Sciatic nerve (tissue), 2 donors: ENCODE measurements around the gene ANXA8L1. TPM values are rescaled to one million over a fixed set of nuclear protein-coding genes. Genes with fewer than 3 reads are reported as not detected.
A peak's percentile ranks its signal among the peaks of the same experiment; 100 is the strongest.
"Not testable (repeated sequence)": the region's sequence is repeated elsewhere in the genome, so short reads cannot be mapped to it uniquely, and the experiment has no call there.

ENCODE experiments used
- ATAC-seq: fragments of 200-7000 bp; cut with Tn5 transposase; one replicate; pipeline ENCODE4 v1.9.1; 2020; ENCODE audit warnings: mild to moderate bottlenecking, moderate library complexity
- DNase-seq: peaks from one replicate; pipeline ENCODE4 v3.0.0-alpha.2; 2020; ENCODE audit warnings: low spot score
- intact Hi-C: fragments of 100-400 bp; cut with DNase I; formaldehyde crosslinking; loops from one replicate; pipeline ENCODE4 v1.14.2; 2022
- total RNA-seq: library from RNA; stranded (reverse); fragmentation: NEBNext Ultra II Directional; extraction: Animal tissue kit (Norgen Biotek cat#: 25700); gene quantifications from one replicate; pipeline ENCODE4 v1.2.1, GENCODE V29; 2021
- donor health status: DM: no; HTN: no; CAD: no.
- donor health status: DM: no; HTN: no; CAD: no.

Gene ANXA8L1, protein sequence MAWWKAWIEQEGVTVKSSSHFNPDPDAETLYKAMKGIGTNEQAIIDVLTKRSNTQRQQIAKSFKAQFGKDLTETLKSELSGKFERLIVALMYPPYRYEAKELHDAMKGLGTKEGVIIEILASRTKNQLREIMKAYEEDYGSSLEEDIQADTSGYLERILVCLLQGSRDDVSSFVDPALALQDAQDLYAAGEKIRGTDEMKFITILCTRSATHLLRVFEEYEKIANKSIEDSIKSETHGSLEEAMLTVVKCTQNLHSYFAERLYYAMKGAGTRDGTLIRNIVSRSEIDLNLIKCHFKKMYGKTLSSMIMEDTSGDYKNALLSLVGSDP
- total RNA-seq = 0.31 TPM

DNA sequence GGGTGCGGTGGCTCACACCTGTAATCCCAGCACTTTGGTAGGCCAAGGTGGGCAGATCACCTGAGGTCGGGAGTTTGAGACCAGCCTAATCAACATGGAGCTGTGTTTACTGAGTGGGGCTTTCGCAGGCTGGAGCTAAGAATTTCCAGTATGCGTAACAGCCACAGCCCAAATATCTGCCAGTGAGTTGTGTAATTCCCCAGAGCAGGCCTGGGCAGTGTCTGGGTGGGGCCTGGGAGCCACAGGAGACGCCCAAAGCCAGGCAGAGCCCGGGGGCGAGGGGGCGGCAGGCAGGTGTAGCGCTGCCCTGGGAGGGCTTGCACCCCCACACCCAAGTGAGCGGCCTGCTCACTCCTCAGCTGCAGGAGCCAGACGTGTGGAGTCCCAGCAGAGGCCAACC, at the start of gene ANXA8L1:
TSS of gene ANXA8L1 (plus strand) at position 371 of the 400 bp plus-strand sequence. CDS start 76 bp downstream, outside the sequence.
- intact Hi-C loops, ATAC-seq, DNase-seq: not testable (repeated sequence)

DNA sequence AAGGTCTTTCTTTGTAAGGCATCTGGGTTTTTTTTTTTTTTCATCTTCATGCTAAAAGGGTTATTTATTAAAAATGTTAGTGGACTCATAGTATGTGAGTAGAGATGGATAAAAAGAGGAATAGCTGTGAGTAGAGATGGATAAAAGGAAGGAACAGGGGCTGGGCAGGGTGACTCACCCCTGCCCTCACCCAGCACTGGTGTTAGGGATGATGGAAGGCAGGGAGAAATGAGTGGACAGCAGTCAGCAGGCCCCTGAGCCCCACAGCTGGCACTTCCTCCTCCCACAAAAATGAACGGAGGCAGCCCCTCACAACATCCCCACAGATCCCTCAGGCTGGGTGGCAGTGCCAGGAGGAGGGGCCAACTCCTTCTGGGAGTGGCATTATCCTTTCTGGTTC, 49.5 kb upstream of the ANXA8L1 start:
- ATAC-seq = no peak
- intact Hi-C loops = no loop called here
- no peak for DNase-seq

DNA sequence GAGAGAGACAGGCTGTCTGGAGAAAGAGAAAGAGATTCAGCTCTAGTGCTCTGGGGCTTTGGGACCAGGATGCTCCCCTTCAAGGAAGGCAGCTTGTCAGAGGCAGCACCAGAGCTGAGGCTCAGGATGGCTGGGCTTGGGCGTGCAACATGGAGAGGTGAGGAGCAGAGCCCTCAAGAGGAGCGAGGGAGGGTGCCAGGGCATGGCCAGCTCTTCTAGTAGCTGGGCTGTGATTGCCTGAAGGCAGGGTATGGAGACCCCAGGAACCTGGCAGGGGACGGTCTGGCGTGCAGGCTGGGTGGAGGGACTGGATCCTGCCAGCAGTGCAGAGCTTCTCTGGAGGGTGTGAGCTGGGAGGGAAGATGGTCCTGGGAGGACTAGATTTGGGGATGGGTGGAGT, 48.6 kb upstream of the ANXA8L1 start:
- no peak for ATAC-seq
- no peak for DNase-seq
- intact Hi-C loops = no loop called here

DNA sequence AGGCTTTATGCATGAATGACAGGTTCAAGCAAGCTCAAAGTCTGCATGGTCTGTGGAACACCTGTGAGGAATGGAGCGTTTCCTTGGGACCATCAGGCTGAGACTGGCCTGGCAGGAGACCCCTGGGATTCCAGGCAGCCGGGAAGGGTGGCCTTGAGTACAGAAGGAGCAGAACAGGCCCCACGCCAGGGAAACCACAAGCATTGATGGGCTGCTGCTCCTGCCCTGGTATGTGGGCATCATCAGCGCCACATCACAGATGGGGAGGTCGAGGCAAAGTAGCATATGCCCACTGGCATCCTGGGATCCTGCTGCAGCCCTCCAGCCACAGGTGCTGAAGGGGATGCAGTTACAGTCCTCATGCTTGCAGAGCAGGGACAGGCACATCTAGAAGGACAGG, 47.9 kb upstream of the ANXA8L1 start:
- intact Hi-C loops = no loop called here
- no peak for ATAC-seq
- DNase-seq = no peak

DNA sequence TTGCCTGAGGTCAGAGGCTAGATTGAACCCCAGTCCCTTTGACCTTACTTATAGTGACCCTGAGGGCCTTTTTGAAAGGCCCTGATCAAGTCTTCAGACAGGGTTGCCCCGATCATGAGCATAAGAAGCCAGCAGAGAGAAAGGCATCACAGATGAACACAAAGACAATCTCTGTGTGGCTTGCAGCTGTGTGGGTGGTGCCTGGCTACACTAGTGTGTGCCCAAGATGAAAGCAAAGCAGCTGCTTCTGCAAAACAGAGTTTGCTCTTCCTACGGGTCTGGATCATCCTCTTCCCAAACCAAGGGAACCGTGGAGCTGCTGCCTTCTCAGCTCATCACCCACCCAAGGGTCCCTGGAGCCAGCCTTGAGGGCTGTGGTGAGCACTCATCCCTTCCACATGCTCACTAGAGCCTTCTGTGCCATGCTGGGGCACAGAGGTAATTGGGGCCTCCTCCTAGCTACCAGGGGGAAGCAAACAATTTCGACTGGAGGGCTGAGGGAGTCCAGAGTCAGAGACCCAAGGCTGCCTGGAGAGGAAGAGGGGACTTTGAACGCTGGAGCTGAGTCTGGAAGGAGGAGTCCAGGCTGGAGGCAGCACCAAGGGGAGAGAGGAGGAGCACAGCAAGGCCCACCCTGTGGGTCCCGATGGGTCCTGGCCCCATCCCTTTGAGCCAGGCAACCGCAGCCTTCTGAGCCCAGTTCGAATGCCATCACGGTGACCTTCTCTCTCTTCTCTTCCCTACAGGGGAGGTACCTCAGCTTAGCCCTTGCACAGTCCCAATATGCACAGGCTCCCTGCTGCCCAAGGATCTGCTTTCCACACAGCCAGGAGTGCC, 46.5 kb upstream of the ANXA8L1 start:
- DNase-seq (no peak), ATAC-seq (peak; percentile 70)

DNA sequence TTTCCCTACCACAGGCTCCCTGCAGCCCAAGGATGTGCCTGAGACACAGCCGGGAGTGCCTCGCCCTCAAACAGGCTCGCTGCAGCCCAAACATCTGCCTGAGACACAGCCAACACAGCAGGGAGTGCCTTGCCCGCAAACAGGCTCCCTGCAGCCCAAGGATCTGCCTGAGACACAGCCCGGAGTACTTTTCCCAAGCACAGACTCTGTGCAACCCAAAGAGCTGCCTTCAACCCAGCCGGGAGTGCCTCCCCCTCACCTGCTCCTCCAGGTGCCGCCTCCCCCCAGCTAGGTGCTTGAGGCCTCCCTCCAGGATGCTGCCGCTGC, 45.9 kb upstream of the ANXA8L1 start:
- peak; percentile 18 for ATAC-seq
- intact Hi-C loops = no loop called here
- DNase-seq = no peak

More for the DNA sequence above, 46.5 kb upstream of the ANXA8L1 start:
- intact Hi-C loops = no loop called here

DNA sequence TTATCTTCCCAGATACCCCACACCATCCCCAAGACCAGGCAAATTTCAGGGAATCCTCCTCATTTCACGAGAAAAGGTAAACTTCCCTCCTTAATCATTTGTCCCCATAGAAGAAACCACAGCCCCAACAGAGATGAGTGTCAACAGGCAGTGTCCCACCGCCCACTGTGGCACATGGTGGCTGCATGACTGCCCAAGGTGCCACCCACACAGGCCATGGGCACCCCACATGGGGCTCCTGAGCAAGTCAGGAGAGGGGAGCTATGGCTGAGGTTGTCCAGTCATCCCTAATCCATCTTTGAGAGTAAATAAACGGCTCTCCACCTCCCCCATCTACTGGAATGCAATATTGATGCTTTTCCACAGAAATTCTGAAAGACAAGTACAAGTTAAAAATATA, 44.7 kb upstream of the ANXA8L1 start:
- intact Hi-C loops = no loop called here
- DNase-seq = no peak
- ATAC-seq = no peak

DNA sequence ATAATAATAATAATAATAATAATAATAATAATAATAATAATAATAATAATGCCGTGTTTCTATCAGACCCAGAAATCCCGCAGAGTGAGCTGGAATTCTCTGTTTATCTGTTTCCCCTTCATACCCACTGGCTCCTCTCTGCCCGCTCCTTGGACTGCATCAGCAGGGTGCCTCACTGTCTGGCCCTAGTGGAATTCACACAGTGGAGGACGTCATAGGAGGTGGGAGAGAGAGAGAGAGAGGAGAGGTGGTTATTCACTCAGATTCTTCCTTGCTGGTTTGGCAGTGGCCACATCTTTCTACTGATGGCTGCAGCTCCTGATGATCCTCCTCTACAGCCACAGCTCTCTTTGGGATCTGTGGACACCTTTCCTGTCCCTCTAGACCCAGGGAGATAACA, 10.1 kb upstream of the ANXA8L1 start:
- ATAC-seq, intact Hi-C loops, DNase-seq: not testable (repeated sequence)

DNA sequence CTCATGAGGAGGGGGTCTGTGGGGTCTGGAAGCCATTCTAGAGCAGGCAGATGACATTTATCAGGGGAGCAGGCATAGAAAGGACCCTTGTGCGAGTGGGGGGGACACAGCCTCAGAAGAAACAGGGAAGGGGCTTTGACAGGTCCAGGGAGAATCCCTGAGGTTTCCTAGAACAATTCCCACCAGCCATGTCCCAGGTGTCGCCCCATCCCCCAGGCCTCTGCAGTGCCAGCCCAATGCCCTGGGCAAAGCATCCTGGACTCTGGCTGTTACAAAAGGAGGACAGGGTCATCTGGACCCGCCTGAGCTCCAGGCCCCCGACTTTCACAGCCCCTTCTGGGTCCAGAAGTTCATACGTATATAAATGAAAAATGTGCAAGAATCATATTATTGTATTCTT, 8.4 kb upstream of the ANXA8L1 start:
- DNase-seq, intact Hi-C loops, ATAC-seq: not testable (repeated sequence)

DNA sequence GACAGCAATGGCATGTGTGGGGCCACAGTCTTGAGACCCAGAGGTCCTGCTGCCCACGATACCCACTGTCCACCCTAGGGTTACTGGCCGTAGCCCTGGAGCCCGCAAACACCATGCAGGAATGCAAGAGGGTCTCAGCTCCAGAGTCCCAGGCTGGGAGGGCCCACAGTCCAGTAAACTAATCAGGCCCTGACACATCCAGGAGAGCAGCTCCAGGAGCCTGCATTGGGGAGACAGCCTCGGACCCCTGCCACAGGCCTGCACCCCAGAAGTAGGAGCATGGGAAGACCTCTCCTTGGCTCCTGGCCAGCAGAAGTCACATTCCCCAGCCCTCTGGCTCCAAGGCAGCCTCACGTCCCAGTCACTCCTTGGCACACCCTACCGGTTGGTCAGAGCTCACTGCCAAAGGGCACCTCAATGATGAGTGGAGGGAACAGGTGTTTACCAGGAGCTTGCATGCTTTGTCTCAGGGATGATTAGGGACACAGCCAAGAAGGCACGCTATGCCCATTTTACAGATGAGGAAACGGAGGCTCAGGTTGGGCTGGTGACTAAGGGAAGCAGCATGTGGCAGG, 7.8 kb upstream of the ANXA8L1 start:
- ATAC-seq, intact Hi-C loops, DNase-seq: not testable (repeated sequence)

DNA sequence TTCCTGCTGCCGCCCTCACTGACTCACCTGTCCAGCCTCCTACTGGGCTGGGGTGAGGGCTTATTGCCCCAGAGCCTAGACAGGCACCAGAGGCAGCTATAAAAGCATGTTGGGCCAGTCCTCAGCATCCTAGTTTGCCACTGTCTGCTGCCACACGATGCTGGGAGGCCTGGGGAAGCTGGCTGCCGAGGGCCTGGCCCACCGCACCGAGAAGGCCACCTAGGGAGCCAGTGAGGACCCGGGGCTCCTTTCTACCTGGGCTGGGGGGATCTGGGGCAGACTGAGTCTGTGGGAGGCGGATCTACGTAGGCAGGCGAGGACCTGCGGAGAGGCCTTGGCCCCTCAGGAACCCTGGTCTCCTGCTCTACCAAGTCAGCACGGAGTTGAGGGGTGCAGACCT, 6.6 kb upstream of the ANXA8L1 start:
- intact Hi-C loops, DNase-seq, ATAC-seq: not testable (repeated sequence)

DNA sequence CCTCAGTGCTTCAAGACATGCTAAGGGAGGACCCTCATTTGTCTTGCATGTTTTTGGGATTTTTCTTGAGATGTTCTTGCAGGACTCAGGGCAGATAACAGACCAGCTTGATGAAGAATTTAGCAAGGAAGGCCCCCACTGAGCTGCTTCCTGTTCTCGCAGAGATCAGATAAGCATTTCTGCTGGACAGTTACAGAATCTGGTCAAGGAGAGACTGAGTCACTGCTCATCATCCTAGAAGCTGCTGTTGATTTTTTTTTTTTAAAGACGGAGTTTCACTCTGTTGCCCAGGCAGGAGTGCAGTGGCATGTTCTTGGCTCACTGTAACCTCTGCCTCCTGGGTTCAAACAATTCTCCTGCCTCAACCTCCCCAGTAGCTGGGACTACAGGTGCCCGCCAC, 1.2 kb upstream of the ANXA8L1 start:
- intact Hi-C loops = not testable (repeated sequence)

DNA sequence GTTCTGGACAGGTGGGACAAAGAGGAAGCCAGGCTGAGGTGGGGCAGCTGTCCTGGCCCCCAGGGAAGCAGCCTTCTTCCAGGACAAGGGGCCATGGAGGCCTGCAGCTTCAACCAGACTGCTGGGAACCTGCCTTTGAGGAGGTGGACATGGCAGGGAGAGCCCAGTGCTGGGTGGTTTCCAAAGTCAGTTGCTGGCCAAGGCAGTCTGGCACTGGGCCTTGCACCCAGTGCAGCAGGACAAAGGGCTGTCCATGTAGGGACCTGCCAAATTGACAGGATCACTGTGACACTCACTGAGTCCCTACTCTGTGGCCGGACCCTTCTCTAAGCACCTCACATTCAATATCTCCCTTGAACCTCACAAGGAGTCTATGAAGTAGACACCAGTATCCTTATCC, 1.4 kb downstream of the ANXA8L1 start:
- intact Hi-C loops, DNase-seq, ATAC-seq: not testable (repeated sequence)

More for the DNA sequence above, 1.2 kb upstream of the ANXA8L1 start:
- ATAC-seq, DNase-seq: not testable (repeated sequence)

DNA sequence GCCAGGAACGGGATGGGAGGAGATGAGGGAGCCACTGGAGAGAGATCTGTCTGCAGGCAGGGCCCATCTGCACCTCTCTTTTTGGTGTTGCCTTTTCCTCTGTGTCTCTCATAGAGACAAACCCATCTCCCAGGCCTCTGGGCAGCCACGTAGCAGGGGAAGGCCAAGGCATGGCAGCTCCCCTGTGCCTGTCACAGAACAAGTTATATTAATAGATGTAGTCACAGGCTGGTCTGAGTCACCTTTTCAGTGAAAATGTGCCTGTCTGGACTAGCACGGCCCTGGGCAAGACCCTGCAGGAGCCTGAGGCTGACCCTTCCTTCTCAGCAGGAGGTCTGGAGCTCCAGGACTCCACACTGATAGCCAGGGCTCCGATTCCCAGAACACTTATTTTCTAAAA, 2.1 kb downstream of the ANXA8L1 start:
- intact Hi-C loops, ATAC-seq, DNase-seq: not testable (repeated sequence)

DNA sequence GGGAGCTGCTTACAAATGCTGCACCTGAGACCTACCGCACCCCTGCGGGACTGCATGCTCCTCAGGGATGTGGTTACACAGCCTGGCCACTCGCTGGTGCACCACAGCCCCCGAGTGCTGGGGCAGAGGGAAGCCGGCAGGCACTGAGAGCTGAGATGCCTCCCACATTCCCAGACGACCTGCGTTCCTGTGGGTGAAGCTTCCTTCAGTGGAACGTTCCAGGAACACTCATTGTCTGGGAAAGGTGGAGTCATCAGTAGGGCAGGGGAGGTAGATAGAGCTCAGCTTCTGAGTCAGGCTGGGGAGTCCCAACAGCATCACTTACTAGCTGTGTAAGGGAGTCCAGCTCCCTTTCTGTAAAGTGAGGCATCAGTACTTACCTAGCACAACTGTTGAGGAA, 2.5 kb downstream of the ANXA8L1 start:
- DNase-seq, intact Hi-C loops, ATAC-seq: not testable (repeated sequence)

DNA sequence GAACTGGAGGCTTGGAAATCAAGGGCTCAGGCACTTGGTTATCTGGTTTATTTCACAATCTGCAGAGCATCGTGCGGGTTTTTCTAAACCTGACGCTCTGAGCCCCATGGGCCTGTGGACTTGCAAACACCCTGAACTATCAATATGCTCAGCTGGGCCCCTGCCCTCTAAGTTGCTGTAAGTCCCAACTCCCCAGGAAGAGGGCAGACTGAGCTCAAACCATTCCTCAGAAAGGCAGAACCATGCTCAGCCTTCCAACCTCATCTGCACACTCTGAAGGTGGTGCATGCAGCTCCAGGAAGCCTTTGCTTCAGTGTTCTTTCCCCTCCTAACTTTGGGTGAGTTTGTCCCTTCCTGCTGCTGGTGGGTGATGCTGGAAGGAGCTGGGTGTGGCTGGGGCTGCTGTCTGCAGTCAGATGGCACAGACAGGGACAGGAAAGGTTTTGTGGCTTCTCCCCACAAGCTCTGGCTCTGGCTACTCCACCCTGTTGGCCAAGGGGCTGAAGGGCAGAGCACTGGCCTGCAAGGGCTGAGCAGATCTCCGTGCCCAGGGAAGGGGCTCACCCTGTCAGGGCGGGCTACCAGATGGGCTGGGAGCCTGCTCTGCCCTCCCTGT, 3.8 kb downstream of the ANXA8L1 start:
- intact Hi-C loops, ATAC-seq, DNase-seq: not testable (repeated sequence)

DNA sequence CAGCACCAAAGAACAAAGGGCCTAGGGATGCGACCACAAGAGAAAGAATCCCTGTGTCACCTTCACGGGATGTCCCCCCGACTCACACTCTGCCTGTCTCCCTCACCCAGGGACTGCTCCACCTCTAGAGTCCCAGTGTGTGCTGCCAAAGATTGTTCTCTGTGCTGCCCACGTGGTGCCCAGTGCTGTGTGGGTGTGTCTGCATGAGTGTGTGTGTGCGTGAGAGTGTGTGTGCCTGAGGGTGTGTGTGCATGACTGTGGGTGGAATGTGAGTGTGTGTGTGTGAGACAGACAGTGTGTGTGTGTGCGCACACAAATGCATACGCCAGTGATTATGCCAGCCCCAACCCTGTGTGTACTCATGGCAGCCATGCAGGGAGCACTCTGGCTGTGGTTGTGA, 10.3 kb downstream of the ANXA8L1 start:
- DNase-seq, intact Hi-C loops, ATAC-seq: not testable (repeated sequence)

DNA sequence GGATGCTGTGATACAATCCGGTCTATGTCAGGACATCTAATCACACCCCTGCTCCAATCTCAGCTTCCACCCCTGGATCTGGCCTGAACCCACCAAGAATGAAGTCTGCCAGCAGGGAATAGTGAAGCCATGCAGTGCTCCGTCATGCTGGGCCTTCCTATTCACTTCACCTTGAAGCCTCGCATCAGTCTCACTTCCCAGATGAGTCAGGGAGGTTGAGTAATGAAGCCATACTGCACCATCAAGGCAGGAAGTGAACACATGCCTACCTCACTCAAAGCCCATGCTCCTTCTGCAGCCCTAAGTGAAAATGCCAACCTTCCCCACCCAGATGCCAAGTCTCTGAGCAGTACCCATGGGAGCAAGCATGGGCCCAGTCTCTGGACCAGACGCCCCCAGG, 11.1 kb downstream of the ANXA8L1 start:
- intact Hi-C loops, DNase-seq, ATAC-seq: not testable (repeated sequence)

DNA sequence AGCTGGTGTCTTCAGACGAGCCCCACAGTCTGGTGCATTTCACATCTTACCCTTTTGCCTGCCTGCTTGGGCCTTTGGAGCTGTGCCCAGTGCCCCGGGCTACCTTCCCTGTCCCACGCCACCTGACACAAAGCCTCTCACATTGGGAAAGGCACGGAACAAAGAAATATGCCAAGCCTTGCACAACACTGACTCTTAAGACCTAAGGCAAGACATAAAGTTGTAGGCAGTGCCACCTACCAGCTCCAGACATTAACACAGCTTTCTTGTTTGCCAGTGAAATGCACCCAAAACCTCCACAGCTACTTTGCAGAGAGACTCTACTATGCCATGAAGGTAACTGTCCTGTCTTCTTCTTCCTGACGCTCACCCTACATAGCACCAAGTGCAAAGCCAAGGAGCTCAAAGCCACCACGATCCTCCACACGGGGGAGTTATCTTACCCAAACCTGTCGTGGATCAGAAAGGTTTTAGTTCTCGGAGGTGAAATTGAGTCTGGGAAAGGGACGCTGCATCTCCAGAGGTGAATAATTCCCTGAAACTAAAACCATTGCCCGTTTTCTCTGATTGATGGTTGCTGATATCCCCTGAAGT, 11.8 kb downstream of the ANXA8L1 start:
- DNase-seq, intact Hi-C loops: not testable (repeated sequence)
- ATAC-seq = peak; percentile 56
